Left hindlimb (tissue), 1 donor: Measurements from ENCODE around the gene LGI1.

Experiments
- DNase-seq: peaks from one replicate; pipeline ENCODE4 v3.0.0-alpha.2; 2018

LGI1 gene

GRCh38 chr10:93757801-93758507, at the start of gene LGI1:
LGI1 (plus strand) TSS chr10:93757936; CDS start chr10:93758145, 209 bp downstream.
- no peak for DNase-seq

GRCh38 chr10:93710333-93710909, 47.3 kb upstream of the LGI1 start:
- DNase-seq, result no peak

- no peak for DNase-seq
Observed at GRCh38 chr10:93711891-93712290, 45.8 kb upstream of the LGI1 start.

- no peak for DNase-seq
Observed at GRCh38 chr10:93712593-93712992, 45.1 kb upstream of the LGI1 start.

GRCh38 chr10:93715345-93715744, 42.4 kb upstream of the LGI1 start:
- no peak for DNase-seq

GRCh38 chr10:93716766-93717165, 41.0 kb upstream of the LGI1 start:
- DNase-seq, result no peak

- DNase-seq, result no peak
Observed at GRCh38 chr10:93718937-93719725, 38.6 kb upstream of the LGI1 start.

- DNase-seq, result no peak
Observed at GRCh38 chr10:93719901-93720300, 37.8 kb upstream of the LGI1 start.

GRCh38 chr10:93722550-93722949, 35.2 kb upstream of the LGI1 start:
- no peak for DNase-seq

GRCh38 chr10:93723153-93723552, 34.6 kb upstream of the LGI1 start:
- DNase-seq, result no peak

GRCh38 chr10:93726024-93726423, 31.7 kb upstream of the LGI1 start:
- DNase-seq, result no peak

- no peak for DNase-seq
Observed at GRCh38 chr10:93741367-93741766, 16.4 kb upstream of the LGI1 start.

GRCh38 chr10:93742633-93743349, 14.9 kb upstream of the LGI1 start:
- DNase-seq, result no peak

- no peak for DNase-seq
Observed at GRCh38 chr10:93745408-93746065, 12.2 kb upstream of the LGI1 start.

- peak; percentile 77 for DNase-seq
Observed at GRCh38 chr10:93746844-93747284, 10.9 kb upstream of the LGI1 start.

GRCh38 chr10:93749218-93749799, 8.4 kb upstream of the LGI1 start:
- no peak for DNase-seq

- DNase-seq, result no peak
Observed at GRCh38 chr10:93751124-93751523, 6.6 kb upstream of the LGI1 start.

GRCh38 chr10:93751832-93752231, 5.9 kb upstream of the LGI1 start:
- no peak for DNase-seq

GRCh38 chr10:93752761-93753160, 5.0 kb upstream of the LGI1 start:
- no peak for DNase-seq

- no peak for DNase-seq
Observed at GRCh38 chr10:93753621-93754250, 4.0 kb upstream of the LGI1 start.

- DNase-seq, result no peak
Observed at GRCh38 chr10:93754761-93755160, 3.0 kb upstream of the LGI1 start.
